ENCODE measurements around the gene TMEM203.

DNA sequence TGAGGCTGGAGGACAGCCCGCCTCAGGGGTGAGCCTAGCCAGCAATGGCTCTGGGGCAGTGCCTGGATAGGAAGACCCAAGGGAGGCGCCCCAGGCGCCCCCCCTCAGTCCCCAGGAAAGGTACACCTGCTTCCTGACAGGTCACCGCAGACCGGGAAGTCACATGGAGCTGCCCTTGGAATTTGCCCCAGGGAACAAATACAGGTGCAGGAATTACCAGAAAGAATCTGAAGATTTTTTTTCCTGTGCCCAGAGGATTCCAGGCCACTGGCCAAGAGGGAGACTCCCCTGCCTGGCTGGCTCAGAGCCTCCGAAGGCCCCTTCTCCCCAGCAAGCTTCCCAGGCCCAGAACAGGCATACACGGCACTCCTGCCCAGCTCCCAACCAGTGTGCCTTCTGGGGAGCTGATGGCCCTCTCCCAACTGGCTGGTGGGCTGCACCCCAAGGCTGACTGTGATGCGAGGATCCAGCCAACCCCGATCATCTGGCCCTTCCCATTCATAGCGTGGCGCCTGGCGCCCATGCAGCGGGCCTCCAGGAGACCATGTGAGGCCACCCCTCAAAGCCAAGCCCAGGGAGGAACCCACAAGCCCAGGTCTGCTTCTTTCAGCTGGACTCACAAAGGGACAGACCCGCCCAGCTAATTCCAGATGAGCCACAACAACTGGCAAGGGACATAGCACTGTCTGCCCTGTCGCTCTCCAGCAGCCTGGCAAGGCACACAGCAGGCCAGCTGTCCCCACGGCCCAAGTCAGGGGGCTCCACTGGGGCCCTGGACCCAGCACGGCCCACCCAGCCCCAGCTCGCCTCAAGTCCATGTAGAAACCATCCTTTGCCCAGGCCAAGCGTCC is 7.2 kb downstream of the TMEM203 start:
- TF ChIP-seq, protein P1, sequence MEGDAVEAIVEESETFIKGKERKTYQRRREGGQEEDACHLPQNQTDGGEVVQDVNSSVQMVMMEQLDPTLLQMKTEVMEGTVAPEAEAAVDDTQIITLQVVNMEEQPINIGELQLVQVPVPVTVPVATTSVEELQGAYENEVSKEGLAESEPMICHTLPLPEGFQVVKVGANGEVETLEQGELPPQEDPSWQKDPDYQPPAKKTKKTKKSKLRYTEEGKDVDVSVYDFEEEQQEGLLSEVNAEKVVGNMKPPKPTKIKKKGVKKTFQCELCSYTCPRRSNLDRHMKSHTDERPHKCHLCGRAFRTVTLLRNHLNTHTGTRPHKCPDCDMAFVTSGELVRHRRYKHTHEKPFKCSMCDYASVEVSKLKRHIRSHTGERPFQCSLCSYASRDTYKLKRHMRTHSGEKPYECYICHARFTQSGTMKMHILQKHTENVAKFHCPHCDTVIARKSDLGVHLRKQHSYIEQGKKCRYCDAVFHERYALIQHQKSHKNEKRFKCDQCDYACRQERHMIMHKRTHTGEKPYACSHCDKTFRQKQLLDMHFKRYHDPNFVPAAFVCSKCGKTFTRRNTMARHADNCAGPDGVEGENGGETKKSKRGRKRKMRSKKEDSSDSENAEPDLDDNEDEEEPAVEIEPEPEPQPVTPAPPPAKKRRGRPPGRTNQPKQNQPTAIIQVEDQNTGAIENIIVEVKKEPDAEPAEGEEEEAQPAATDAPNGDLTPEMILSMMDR (IDR thresholded peaks at IDR 0.05) = no peak
- peak; percentile 57 to 79 for TF ChIP-seq POLR2A (IDR thresholded peaks at IDR 0.05)
